PC-9 (cell line): ENCODE results near the gene ULBP1.

Experiments used
- EZH2 ChIP-seq: fragments of 200-600 bp; sonication (generic); IDR thresholded peaks from 2 replicates; pipeline ENCODE4 v1.8.0; 2017; ENCODE audit warnings: antibody characterized with exemption, low read depth
- TF ChIP-seq, protein P1 (sequence below): fragments of 200-600 bp; sonication (generic); conservative IDR thresholded peaks from 2 replicates; pipeline ENCODE4 v1.6.1; 2017; ENCODE audit warnings: mixed run types, antibody characterized with exemption, mild to moderate bottlenecking, moderate library complexity

DNA sequence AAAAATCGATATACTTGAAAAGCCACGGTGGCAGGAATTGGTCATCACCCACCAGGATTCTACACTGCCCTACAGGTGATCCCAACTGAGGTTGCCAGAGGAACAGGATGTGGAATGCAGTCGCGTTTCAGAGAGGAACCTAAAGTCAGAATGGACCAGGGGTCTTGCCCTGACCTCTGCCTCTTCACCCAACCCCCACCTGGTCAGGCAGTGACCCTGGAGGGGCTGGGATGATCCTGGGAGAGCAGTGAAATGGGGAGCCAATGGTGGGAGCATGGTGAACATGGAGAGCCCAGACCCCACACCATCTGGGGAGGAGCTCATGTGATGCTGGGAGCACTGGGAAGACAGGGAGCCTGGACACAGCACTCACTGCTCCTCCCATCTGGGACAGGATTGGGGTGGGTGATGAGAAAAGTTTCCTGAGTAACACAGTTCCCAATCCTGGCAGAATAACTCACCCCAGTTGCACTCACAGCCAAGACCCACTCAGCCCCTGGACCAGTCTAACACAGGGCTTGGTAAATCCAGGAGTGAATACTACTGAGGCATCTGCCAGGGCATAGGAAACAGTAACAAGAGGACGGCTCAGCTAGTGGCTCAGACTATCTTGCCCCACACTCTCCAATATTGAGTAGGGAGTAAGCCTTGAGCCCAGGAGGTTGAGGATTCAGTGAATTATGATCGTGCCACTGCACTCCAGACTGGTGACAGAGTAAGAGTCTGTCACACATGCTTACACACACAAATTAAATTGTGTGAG lies 23.7 kb upstream of the ULBP1 start:
- TF ChIP-seq, protein P1, sequence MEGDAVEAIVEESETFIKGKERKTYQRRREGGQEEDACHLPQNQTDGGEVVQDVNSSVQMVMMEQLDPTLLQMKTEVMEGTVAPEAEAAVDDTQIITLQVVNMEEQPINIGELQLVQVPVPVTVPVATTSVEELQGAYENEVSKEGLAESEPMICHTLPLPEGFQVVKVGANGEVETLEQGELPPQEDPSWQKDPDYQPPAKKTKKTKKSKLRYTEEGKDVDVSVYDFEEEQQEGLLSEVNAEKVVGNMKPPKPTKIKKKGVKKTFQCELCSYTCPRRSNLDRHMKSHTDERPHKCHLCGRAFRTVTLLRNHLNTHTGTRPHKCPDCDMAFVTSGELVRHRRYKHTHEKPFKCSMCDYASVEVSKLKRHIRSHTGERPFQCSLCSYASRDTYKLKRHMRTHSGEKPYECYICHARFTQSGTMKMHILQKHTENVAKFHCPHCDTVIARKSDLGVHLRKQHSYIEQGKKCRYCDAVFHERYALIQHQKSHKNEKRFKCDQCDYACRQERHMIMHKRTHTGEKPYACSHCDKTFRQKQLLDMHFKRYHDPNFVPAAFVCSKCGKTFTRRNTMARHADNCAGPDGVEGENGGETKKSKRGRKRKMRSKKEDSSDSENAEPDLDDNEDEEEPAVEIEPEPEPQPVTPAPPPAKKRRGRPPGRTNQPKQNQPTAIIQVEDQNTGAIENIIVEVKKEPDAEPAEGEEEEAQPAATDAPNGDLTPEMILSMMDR = no peak
- no peak for TF ChIP-seq EZH2
